Fibroblast of peridontal ligament (primary cell): ENCODE measurements around the gene MYOM3.

Source experiments
- DNase-seq: peaks from one replicate; pipeline ENCODE4 v3.0.0-alpha.2; 2010; ENCODE audit errors: extremely low read depth

The MYOM3 gene

GRCh38 chr1:24114753-24115152 is 2.8 kb upstream of the MYOM3 start:
- no peak for DNase-seq

GRCh38 chr1:24113641-24114033 is 1.7 kb upstream of the MYOM3 start:
- no peak for DNase-seq

GRCh38 chr1:24111262-24111995 is 506 bp downstream of the MYOM3 start:
- no peak for DNase-seq

- DNase-seq = no peak
Measured at GRCh38 chr1:24110642-24111261, 1.2 kb downstream of the MYOM3 start.

- DNase-seq = no peak
Measured at GRCh38 chr1:24109686-24110475, 2.1 kb downstream of the MYOM3 start.

- DNase-seq = no peak
Measured at GRCh38 chr1:24109166-24109483, 2.8 kb downstream of the MYOM3 start.

GRCh38 chr1:24108334-24109165 is 3.4 kb downstream of the MYOM3 start:
- peak; percentile 36 for DNase-seq

GRCh38 chr1:24107462-24108138 is 4.3 kb downstream of the MYOM3 start:
- no peak for DNase-seq

GRCh38 chr1:24105368-24106160 is 6.4 kb downstream of the MYOM3 start:
- no peak for DNase-seq

GRCh38 chr1:24104854-24105253 is 7.1 kb downstream of the MYOM3 start:
- DNase-seq = no peak

- DNase-seq = no peak
Measured at GRCh38 chr1:24103879-24104278, 8.1 kb downstream of the MYOM3 start.

- no peak for DNase-seq
Measured at GRCh38 chr1:24103408-24103807, 8.5 kb downstream of the MYOM3 start.

GRCh38 chr1:24102961-24103360 is 9.0 kb downstream of the MYOM3 start:
- DNase-seq = no peak

- DNase-seq = no peak
Measured at GRCh38 chr1:24101796-24102586, 9.9 kb downstream of the MYOM3 start.

- DNase-seq = no peak
Measured at GRCh38 chr1:24100945-24101737, 10.8 kb downstream of the MYOM3 start.

- DNase-seq = no peak
Measured at GRCh38 chr1:24098943-24099638, 12.8 kb downstream of the MYOM3 start.

- no peak for DNase-seq
Measured at GRCh38 chr1:24098102-24098501, 13.8 kb downstream of the MYOM3 start.

GRCh38 chr1:24097663-24098062 is 14.3 kb downstream of the MYOM3 start:
- no peak for DNase-seq

- DNase-seq = no peak
Measured at GRCh38 chr1:24096739-24097103, 15.2 kb downstream of the MYOM3 start.
